Suprapubic skin (tissue), 4 donors: ENCODE measurements around the gene PRIMA1.

Source experiments
- CTCF ChIP-seq, 2 donors: fragments of 200-600 bp in 1 of 2; fragments of 450-650 bp in 1 of 2; sonication (generic) in 1 of 2; IDR thresholded peaks; one replicate each; pipeline ENCODE4 v1.5.1; 2016 to 2019; ENCODE audit warnings: antibody characterized with exemption in 2 of 2, mild to moderate bottlenecking in 1 of 2, moderate library complexity in 1 of 2
- EP300 ChIP-seq: sonication (generic); formaldehyde crosslinking; IDR thresholded peaks from one replicate; pipeline ENCODE4 v1.6.1; 2017; ENCODE audit warnings: antibody characterized with exemption
- POLR2A ChIP-seq, 2 donors: fragments of 450-650 bp; IDR thresholded peaks; one replicate each; pipeline ENCODE4 v1.6.1; 2017; ENCODE audit warnings: antibody characterized with exemption in 2 of 2, mild to moderate bottlenecking in 2 of 2, moderate library complexity in 2 of 2
- POLR2AphosphoS5 ChIP-seq, 3 donors: sonication (generic); formaldehyde crosslinking; IDR thresholded peaks; one replicate each; pipeline ENCODE4 v1.6.1; 2017; ENCODE audit warnings: antibody characterized with exemption in 3 of 3

- TF ChIP-seq CTCF (IDR thresholded peaks at IDR 0.05) (no peak), POLR2A (IDR thresholded peaks at IDR 0.05) (no peak), POLR2AphosphoS5 (IDR thresholded peaks at IDR 0.05) (no peak), EP300 (no peak)
Measured at GRCh38 chr14:93727039-93727740, 61.1 kb downstream of the PRIMA1 start.
